T47D (cell line): ENCODE results near the gene VPS26C.
"Not testable (repeated sequence)": the region's sequence is repeated elsewhere in the genome, so short reads cannot be mapped to it uniquely, and the experiment has no call there.

Experiments used
- DNase-seq, 2 experiments: peaks; one replicate each; pipeline versions ENCODE4 v3.0.0 to v3.0.0-alpha.2; 2011 to 2012; ENCODE audit warnings: low read depth in 1 of 2, low spot score in 1 of 2
- JUND ChIP-seq: IDR thresholded peaks from 2 replicates; pipeline ENCODE4 v1.6.1; 2012; ENCODE audit warnings: low read depth
- in situ Hi-C: cut with HindIII; loops from 2 replicates; pipeline ENCODE4 v1.10.0; 2016; ENCODE audit warnings: low sequenced_read_pairs, low pct_unique_long_range_greater_than_20kb

Gene VPS26C

GRCh38 chr21:37267269-37268185 is at the start of gene VPS26C:
VPS26C (minus strand) TSS chr21:37267334; CDS start chr21:37267294, 40 bp downstream.
- peak; percentile 77 to 99 for DNase-seq
- in situ Hi-C loops, result no loop called here
- TF ChIP-seq JUND, result no peak

- DNase-seq, in situ Hi-C loops: not testable (repeated sequence)
Measured at GRCh38 chr21:37316072-37316471, 48.9 kb upstream of the VPS26C start.

GRCh38 chr21:37300114-37300751 is 33.1 kb upstream of the VPS26C start:
- DNase-seq, result no peak
- TF ChIP-seq JUND, result no peak

GRCh38 chr21:37297364-37297763 is 30.2 kb upstream of the VPS26C start:
- no peak for TF ChIP-seq JUND
- in situ Hi-C loops, result no loop called here
- DNase-seq, result no peak

More at GRCh38 chr21:37300114-37300751, 33.1 kb upstream of the VPS26C start:
- in situ Hi-C loops, result no loop called here

- in situ Hi-C loops, result no loop called here
- no peak for TF ChIP-seq JUND
- no peak for DNase-seq
Measured at GRCh38 chr21:37294679-37295078, 27.5 kb upstream of the VPS26C start.

- in situ Hi-C loops, result no loop called here
- no peak for TF ChIP-seq JUND
- no peak for DNase-seq
Measured at GRCh38 chr21:37292941-37293340, 25.8 kb upstream of the VPS26C start.

GRCh38 chr21:37292041-37292440 is 24.9 kb upstream of the VPS26C start:
- TF ChIP-seq JUND, result no peak
- no peak for DNase-seq
- in situ Hi-C loops, result no loop called here

- in situ Hi-C loops, DNase-seq: not testable (repeated sequence)
Measured at GRCh38 chr21:37283191-37283710, 16.1 kb upstream of the VPS26C start.

- DNase-seq, in situ Hi-C loops: not testable (repeated sequence)
Measured at GRCh38 chr21:37282602-37283001, 15.5 kb upstream of the VPS26C start.

GRCh38 chr21:37281993-37282392 is 14.9 kb upstream of the VPS26C start:
- no peak for TF ChIP-seq JUND
- no peak for DNase-seq
- in situ Hi-C loops, result no loop called here

GRCh38 chr21:37281579-37281978 is 14.4 kb upstream of the VPS26C start:
- in situ Hi-C loops, result no loop called here
- TF ChIP-seq JUND, result no peak
- DNase-seq, result no peak

- in situ Hi-C loops, DNase-seq: not testable (repeated sequence)
Measured at GRCh38 chr21:37279271-37279670, 12.1 kb upstream of the VPS26C start.

- in situ Hi-C loops, result no loop called here
- DNase-seq, result no peak
- TF ChIP-seq JUND, result no peak
Measured at GRCh38 chr21:37278199-37278598, 11.1 kb upstream of the VPS26C start.
